NCI-H446 treated with DMSO at 0.1 percent for 48 hours (cell line): Measurements from ENCODE around the gene DYNLT2B.
"Not testable (repeated sequence)": the region's sequence is repeated elsewhere in the genome, so short reads cannot be mapped to it uniquely, and the experiment has no call there.

Source experiments
- DNase-seq: peaks from one replicate; lab custom pipeline; 2025; lab: John Stamatoyannopoulos, UW

The DYNLT2B gene

DNA sequence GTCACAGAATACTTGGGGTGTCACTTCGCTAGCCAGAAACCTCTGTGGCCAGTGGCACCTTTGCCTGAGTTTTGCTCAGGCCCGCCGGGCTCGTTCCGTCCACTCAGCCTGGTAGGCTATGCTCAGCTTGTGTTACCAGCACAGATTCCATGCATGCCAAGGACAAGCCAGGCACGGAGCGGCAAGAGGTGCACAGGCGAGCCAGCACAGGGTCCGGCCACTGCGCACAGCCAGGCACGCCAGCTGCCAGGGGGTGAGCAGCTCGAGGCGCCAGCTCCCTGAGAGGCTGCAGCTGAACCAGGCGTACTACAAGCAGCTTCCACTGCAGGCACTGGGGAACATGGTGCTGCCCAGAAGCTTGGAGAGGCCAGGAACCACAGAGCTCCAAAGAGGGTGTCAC is 45.2 kb downstream of the DYNLT2B start:
- no peak for DNase-seq

DNA sequence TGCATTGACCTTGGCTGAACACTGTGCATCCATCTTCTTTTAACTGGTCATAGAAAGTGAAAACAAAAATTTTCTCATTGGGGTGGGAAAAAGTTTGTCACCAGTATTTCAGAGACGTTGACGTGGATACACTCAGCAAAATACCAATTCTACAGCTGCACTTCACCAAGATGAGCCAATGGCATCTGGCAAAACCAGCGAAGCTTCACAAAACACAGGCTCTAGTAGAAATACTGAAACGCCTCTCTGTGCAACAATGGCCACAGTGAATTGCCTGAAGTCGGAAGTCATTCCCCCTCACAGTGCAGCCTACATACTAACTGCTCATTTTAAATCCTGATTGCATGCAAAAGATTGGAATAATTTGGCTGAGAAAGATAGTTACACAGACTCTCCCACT is 47.5 kb downstream of the DYNLT2B start:
- no peak for DNase-seq

DNA sequence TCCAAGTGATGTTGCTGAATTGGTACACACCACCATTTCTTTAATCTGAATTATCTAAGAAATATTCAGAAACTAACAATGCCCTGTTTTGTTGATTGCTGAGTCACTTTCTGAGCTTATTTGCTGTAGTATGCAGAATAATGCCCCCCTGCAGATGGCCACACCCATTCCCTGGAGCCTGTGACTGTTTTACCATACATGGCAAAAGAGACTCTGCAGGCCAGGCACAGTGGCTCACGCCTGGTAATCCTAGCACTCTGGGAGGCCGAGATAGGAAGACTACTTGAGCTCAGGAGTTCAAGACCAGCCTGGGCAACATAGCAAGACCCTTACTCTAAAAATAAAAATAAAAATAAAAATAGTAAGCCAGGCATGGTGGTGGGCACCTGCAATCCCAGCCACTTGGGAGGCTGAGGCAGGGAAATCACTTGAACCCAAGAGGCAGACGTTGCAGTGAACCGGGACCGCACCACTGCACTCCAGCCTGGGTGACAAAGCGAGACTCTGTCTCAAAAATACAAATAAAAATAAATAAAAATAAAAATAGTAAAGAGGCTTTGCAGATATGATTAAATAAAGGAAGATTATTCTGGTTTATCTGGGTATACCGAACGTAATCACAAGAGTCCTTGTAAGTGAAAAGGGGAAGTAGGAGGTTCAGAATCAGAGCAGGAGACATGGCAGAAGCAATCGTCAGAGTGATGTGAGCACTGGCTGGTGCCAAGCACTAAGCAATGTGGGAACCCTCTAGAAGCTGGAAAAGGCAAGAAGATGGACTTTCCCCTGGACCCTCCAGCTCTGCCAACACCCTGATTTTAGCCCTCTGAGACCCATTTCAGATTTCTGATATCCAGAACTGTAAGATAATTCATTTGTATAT is 49.5 kb downstream of the DYNLT2B start:
- DNase-seq = no peak

- DNase-seq = no peak
These were observed 54.2 kb downstream of the DYNLT2B start for GRCh38 chr3:196263819-196264218.

GRCh38 chr3:196260784-196261183 is 57.3 kb downstream of the DYNLT2B start:
- DNase-seq = no peak

DNA sequence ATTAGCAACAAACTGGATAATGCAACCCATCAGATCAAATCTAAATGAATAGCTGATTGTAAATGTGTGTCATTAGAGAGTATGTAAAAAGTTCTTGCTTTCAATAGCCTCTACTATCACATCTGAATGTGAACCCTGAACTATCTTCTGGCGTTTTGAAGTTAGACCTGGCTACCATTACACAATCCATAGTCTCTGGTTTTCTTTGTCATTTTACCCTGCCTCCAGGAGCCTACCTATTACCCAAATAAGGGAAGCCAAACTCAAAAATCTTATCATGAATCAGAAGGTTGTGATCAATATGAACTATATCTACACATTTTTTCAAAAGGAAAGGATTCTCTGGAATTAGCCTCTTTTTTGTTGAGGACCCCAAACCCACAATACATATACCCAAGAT is 62.3 kb downstream of the DYNLT2B start:
- no peak for DNase-seq

DNA sequence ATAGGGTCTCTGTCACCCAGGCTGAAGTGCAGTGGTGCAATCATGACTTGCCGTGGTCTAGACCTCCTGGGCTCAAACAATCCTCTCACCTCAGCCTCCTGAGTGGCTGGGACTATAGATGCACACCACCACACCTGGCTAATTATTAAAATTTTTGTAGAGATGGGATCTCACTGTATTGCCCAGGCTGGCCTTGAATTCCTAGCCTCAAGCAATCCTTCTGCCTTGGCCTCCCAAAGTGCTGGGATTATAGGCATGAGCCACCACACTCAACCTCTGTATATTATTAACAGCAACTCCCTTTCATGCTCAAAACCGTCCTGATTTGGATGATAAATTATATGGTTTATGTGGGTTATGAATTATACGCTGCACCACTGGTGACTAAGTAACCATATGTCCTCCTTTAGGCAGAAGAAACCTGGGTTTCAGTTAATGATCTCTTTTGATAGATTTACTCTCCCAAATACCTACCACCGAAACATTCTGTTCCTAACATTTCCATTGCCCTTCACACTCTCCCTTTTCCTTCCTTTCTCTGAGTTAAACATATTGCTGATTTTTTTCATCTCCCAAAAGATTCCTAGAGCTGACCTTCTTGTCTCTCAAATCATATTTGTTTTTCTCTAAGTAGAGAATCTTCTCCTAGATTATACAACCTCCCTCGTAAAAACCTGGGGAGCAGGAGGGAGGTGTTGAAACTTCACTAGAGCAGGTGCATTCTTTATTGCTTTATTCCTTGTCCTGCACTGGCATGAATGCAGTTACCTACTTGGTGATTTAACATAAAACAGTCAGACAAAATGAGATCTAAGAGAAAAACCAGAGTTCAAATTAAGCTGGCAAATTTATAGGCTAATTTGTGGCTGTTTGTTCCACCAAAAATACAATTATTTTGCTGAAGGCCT is 63.4 kb downstream of the DYNLT2B start:
- no peak for DNase-seq

GRCh38 chr3:196251918-196252317 is 66.1 kb downstream of the DYNLT2B start:
- no peak for DNase-seq

- DNase-seq = no peak
These were observed 71.3 kb downstream of the DYNLT2B start for GRCh38 chr3:196246612-196247308.

DNA sequence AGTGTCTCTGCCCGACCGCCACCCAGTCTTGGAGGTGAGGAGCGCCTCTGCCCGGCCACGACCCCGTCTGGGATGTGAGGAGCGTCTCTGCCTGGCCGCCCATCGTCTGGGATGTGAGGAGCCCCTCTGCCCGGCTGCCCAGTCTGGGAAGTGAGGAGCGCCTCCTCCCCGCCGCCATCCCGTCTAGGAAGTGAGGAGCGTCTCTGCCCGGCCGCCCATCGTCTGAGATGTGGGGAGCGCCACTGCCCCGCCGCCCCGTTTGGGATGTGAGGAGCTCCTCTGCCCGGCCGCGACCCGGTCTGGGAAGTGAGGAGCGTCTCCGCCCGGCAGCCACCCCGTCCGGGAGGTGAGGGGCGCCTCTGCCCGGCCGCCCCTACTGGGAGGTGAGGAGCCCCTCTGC is 73.9 kb downstream of the DYNLT2B start:
- not testable (repeated sequence) for DNase-seq

DNA sequence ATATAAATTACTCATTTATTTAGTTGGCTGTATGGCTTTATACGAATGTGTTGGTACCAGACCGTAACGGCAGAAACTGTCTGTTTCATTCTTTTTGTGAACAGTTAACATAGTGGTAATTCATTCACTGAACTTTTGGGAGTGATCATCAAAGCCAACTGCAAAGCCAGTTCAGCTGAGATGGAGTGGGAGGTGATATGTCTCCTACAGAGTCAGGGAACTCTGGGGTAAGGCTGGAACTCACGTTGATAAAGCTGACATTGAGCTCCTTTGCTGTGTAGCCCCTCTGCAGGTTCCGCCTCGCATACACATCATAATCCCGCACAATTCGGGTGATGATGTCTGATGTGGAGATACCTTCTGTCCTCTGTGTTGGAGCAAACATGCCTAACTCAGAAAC is 76.3 kb downstream of the DYNLT2B start:
- no peak for DNase-seq
